ENCODE measurements around the gene FAM200A.
"Not testable (repeated sequence)": the region's sequence is repeated elsewhere in the genome, so short reads cannot be mapped to it uniquely, and the experiment has no call there.

The FAM200A gene

GRCh38 chr7:99551767-99552463 lies at the start of gene FAM200A:
FAM200A (minus strand) TSS chr7:99552114; CDS start chr7:99548407, 3,707 bp downstream.
- peak; percentile 59 for DNase-seq (ENCODE audit: low read depth)

DNA sequence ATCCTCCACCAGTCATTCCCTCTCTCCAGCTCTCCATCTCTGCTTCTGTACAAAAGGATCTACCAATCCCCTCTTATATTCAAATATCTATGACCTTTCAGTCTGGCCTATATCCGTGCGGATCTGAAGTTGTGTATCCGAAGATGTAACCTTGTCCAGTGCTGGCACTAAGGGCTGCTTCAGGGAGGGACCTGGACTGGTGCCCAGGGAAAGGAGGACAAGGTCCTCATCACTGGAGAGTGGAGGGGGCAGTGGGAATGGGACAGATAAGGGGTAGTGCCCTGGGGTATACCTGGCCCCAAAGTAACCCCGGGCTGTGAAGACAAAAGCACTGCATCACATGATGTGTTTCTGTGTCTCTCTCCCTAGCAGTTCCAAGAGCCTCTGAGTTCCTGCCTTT lies 47.9 kb upstream of the FAM200A start:
- no peak for DNase-seq (ENCODE audit: low read depth)

GRCh38 chr7:99597762-99598501 lies 46.0 kb upstream of the FAM200A start, which contains the start of gene TMEM225B:
TMEM225B (plus strand) TSS chr7:99598267; CDS start chr7:99604389, 6,122 bp downstream.
- no peak for DNase-seq (ENCODE audit: low read depth)

- DNase-seq (ENCODE audit: low read depth), result no peak
Measured at GRCh38 chr7:99596408-99596955, 44.6 kb upstream of the FAM200A start.

- no peak for DNase-seq (ENCODE audit: low read depth)
Measured at GRCh38 chr7:99594948-99595745, 43.2 kb upstream of the FAM200A start.

- no peak for DNase-seq (ENCODE audit: low read depth)
Measured at GRCh38 chr7:99588868-99589267, 37.0 kb upstream of the FAM200A start.

GRCh38 chr7:99580778-99581332 lies 28.9 kb upstream of the FAM200A start:
- not testable (repeated sequence) for DNase-seq (ENCODE audit: low read depth)

- no peak for DNase-seq (ENCODE audit: low read depth)
Measured at GRCh38 chr7:99579956-99580777, 28.3 kb upstream of the FAM200A start.

DNA sequence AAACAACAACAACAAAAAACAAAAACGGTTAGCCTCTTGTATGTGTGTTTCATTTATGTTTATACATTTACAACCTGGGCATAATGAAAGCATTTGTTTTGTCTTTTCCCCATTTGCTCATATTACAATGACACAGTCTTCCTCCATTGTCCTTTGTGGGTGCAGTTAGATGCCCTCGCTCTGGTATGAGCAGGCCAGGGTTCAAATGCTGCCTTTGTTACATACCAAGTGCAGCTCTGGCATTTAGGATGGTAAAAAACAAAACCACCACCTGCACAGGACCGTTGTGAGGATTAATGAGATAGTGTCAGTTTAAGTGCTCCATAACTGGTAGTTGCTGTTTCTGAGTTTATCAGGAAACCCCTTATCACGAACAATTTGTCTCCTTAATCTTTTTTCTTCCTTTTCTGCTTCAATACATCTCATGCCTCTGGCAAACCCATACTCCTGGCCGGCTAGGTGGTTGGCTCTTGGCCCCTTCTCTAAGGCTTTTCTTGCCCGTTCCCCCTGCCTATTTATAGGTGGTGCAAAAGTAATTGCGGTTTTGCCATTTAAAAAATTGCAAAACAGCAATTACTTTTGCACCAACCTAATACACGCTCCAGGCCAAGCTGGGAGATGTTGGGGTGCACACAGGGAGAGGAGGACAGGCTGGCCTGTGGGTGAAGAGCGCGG lies 27.5 kb upstream of the FAM200A start:
- no peak for DNase-seq (ENCODE audit: low read depth)

- DNase-seq (ENCODE audit: low read depth), result no peak
Measured at GRCh38 chr7:99576251-99576650, 24.3 kb upstream of the FAM200A start.

GRCh38 chr7:99573257-99573656 lies 21.3 kb upstream of the FAM200A start:
- no peak for DNase-seq (ENCODE audit: low read depth)

DNA sequence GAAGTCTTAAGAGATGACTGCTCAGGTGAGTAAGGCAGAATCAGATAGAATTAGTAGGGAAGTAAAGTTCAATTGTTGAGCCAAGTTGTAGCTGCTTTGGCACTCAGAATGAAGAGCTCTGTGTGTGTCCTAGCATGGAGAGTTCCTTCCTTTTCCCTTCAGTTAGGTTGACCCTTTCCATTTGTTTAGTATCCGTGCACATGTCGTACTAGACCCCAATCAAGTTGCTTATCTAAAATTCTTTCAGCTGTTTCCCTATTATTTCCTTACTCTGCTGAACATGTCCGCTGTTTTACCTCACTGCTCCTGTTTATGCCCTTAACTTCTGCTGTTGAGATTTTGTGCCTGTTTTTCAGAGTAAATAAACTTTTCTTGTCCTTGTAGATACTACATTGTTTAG lies 19.9 kb upstream of the FAM200A start:
- DNase-seq (ENCODE audit: low read depth), result no peak

DNA sequence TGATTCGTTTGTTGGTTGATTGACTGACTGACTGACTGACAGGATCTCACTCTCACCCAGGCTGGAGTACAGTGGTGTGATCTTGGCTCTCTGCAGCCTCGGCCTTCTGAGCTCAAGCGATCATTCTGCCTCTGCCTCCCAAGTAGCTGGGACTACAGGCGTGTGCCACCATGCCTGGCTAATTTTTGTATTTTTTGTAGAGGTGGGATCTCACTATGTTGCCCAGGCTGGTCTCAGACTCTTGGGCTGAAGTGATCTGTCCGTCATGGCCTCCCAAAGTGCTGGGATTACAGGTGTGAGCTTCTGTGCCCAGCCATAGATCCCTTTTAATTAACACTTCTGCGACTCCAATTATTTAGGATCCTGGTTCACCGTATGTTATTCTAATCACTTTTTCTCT lies 16.9 kb upstream of the FAM200A start:
- not testable (repeated sequence) for DNase-seq (ENCODE audit: low read depth)

DNA sequence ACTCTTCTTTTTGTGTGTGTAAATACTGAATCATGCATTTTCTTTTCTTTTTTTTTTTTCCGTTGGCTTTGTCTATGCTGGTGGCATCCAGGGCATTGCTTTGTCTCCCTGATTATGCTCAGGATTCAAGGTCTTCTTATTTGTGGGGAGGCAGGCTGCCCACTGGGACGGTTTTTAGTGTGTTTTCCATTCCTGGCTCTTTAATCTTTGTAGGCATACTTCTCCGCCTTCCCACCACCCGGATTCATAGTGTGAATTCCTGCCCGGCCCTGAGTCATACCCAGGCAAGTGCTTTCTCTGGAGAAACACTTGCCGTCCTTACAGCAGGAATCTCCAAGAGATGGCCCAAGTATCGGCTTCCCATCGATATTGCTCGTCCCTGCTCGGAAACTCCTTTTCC lies 11.7 kb upstream of the FAM200A start:
- no peak for DNase-seq (ENCODE audit: low read depth)

DNA sequence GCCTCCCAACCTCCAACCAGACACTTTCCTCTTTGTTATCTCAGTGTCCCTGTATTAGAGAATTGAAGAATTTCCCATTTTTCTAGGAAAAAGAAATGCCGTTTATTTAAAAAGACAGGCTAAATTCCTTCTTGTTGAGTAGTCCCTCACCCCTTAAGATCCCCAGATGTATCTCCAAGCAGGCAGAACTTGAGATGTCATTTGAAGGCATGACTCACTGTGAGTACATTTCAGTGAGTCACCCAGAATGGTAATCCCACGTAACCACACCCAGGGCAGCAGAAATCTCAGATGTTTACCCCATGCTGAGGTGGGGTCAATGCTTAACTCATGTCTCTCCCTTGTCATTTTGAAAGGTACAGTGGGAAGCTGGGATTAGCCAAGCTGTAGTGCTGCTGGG lies 10.9 kb upstream of the FAM200A start:
- DNase-seq (ENCODE audit: low read depth), result no peak

DNA sequence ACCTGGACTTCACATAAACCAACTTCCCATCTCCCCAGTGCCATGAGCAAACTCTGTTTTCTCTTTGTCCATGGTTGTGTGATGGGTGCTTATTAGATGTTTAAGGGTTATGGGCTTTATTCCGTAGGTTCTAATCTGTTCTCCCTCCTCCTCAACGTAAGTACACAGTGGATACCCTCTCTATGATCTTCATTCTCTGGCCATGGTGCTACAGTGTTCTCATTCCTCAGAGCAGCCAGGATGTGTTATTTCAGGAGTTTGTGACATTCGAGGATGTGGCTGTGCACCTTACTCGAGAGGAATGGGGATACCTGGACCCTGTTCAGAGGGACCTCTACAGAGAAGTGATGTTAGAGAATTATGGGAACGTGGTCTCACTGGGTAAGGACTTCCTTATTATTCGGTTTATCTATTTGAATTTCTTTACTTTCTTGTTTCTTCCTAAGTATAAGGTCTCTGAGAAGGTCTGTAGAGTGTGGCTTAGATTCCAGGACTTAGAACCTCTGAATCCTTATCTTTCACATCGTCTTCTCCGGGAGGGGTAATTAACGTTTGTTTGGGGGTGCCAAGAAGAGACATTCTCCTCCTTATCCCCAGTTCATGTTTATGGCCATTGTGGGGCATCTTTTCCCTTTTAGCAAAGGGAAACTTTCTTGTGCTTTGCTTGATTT lies 10.3 kb upstream of the FAM200A start:
- no peak for DNase-seq (ENCODE audit: low read depth)

GRCh38 chr7:99561737-99562051 lies 9.8 kb upstream of the FAM200A start:
- no peak for DNase-seq (ENCODE audit: low read depth)

GRCh38 chr7:99560834-99561736 lies 9.2 kb upstream of the FAM200A start:
- no peak for DNase-seq (ENCODE audit: low read depth)

Data from stimulated activated CD8-positive, alpha-beta memory T cell treated with anti-CD3 and anti-CD28 coated beads, Interleukin-15, amount 100 ng/mL, for 24 hours (primary cell).